Measurements from ENCODE around the gene SND1.

- TF ChIP-seq POLR2AphosphoS5 (IDR thresholded peaks at IDR 0.05; ENCODE audit: low read length) (no peak), TAF1 (IDR thresholded peaks at IDR 0.05; ENCODE audit: borderline replicate concordance, low read depth, low read length) (no peak)
Observed at GRCh38 chr7:127689194-127689772, 37.3 kb downstream of the SND1 start.

Data from GM12878 (cell line).